Calu3 (cell line): ENCODE results near the gene TMEM63B. TPM values are rescaled to one million over a fixed set of nuclear protein-coding genes. Genes with fewer than 3 reads are reported as not detected.

Source experiments
- BruUV-seq: library from RNA; stranded (reverse); fragments of 400-500 nt; replicated peaks from 2 replicates; lab custom pipeline; 2021; lab: Mats Ljungman, UMichigan
- CTCF ChIA-PET: fragments of 300-600 bp; sonication (Branson Sonifier 250); formaldehyde crosslinking; loops from one replicate; lab custom pipeline; 2022; ENCODE audit warnings: antibody characterized with exemption; lab: Charles Lee
- DNase-seq: peaks from one replicate; pipeline ENCODE4 v3.0.0; 2022
- H3K27ac Mint-ChIP-seq: one replicate; pipeline ENCODE4 v1.8.0; 2022; ENCODE audit warnings: mixed read lengths; ENCODE audit not compliant: unreplicated experiment
- H3K27me3 Mint-ChIP-seq: one replicate; pipeline ENCODE4 v1.8.0; 2022; ENCODE audit warnings: mixed read lengths; ENCODE audit not compliant: unreplicated experiment
- H3K36me3 Mint-ChIP-seq: one replicate; pipeline ENCODE4 v1.8.0; 2022; ENCODE audit warnings: mild to moderate bottlenecking, moderate library complexity, mixed read lengths; ENCODE audit not compliant: insufficient read depth, unreplicated experiment
- H3K4me1 Mint-ChIP-seq: one replicate; pipeline ENCODE4 v1.8.0; 2022; ENCODE audit warnings: mild to moderate bottlenecking, low read depth, mixed read lengths; ENCODE audit not compliant: unreplicated experiment
- H3K4me3 Mint-ChIP-seq: one replicate; pipeline ENCODE4 v1.8.0; 2022; ENCODE audit warnings: mild to moderate bottlenecking, low read depth, moderate library complexity, mixed read lengths; ENCODE audit not compliant: unreplicated experiment
- H3K9me3 Mint-ChIP-seq: one replicate; pipeline ENCODE4 v1.8.0; 2022; ENCODE audit warnings: low read depth, mixed read lengths; ENCODE audit not compliant: unreplicated experiment
- CTCF ChIP-seq: fragments of 200-600 bp; IDR thresholded peaks from one replicate; pipeline ENCODE4 v1.8.0; 2022; ENCODE audit warnings: antibody characterized with exemption; ENCODE audit not compliant: unreplicated experiment
- intact Hi-C: fragments of 100-400 bp; cut with micrococcal nuclease; formaldehyde crosslinking; loops from one replicate; pipeline ENCODE4 v1.10.0; 2022; ENCODE audit not compliant: unreplicated experiment
- total RNA-seq: library from RNA; stranded (reverse); gene quantifications from 2 replicates; pipeline ENCODE4 v1.2.3, GENCODE V29; 2022

Gene TMEM63B
- total RNA-seq, 1 experiment from 2014 or later = 84.2 TPM

- TF ChIP-seq CTCF = no peak
- H3K36me3 Mint-ChIP-seq = peaks cover 88% of the 10 kb centered on the region
- no peak for DNase-seq
- H3K9me3 Mint-ChIP-seq = no peaks in the 10 kb centered on the region
- no peak overlapping the region for H3K4me3 Mint-ChIP-seq
- H3K4me1 Mint-ChIP-seq = peaks cover 42% of the 10 kb centered on the region
- no peak overlapping the region for H3K27ac Mint-ChIP-seq
- no peaks in the 10 kb centered on the region for H3K27me3 Mint-ChIP-seq
- CTCF ChIA-PET = no interaction called here
- no TSS peak for BruUV-seq
- intact Hi-C loops = no loop called here
Observed at GRCh38 chr6:44105993-44106740, 21.2 kb upstream of the TMEM63B start.

GRCh38 chr6:44107017-44107416 is 20.3 kb upstream of the TMEM63B start:
- peaks cover 88% of the 10 kb centered on the region for H3K36me3 Mint-ChIP-seq
- no peak for DNase-seq
- no peaks in the 10 kb centered on the region for H3K27me3 Mint-ChIP-seq
- peaks cover 43% of the 10 kb centered on the region for H3K4me1 Mint-ChIP-seq
- CTCF ChIA-PET = no interaction called here
- intact Hi-C loops = no loop called here
- BruUV-seq = no TSS peak
- H3K4me3 Mint-ChIP-seq = no peak overlapping the region
- TF ChIP-seq CTCF = no peak
- H3K27ac Mint-ChIP-seq = no peak overlapping the region
- H3K9me3 Mint-ChIP-seq = no peaks in the 10 kb centered on the region

GRCh38 chr6:44108471-44108870 is 18.9 kb upstream of the TMEM63B start:
- TF ChIP-seq CTCF = no peak
- Mint-ChIP-seq H3K27ac (no peak overlapping the region), H3K4me1 (peaks cover 39% of the 10 kb centered on the region), H3K27me3 (no peaks in the 10 kb centered on the region), H3K4me3 (no peak overlapping the region), H3K36me3 (peaks cover 78% of the 10 kb centered on the region), H3K9me3 (no peaks in the 10 kb centered on the region)
- BruUV-seq = no TSS peak
- DNase-seq = no peak
- intact Hi-C loops = no loop called here
- CTCF ChIA-PET = interaction anchor here (0.6 to 1.0 kb wide), 2 partner anchors 10 to 1197 kb away, joined by 3 to 12 read pairs; no protein-coding TSS in a partner anchor

GRCh38 chr6:44109212-44109611 is 18.1 kb upstream of the TMEM63B start:
- Mint-ChIP-seq H3K4me3 (no peak overlapping the region), H3K27ac (no peak overlapping the region), H3K4me1 (peaks cover 39% of the 10 kb centered on the region), H3K9me3 (no peaks in the 10 kb centered on the region), H3K36me3 (peaks cover 75% of the 10 kb centered on the region), H3K27me3 (no peaks in the 10 kb centered on the region)
- intact Hi-C loops = no loop called here
- CTCF ChIA-PET = no interaction called here
- BruUV-seq = no TSS peak
- DNase-seq = no peak
- TF ChIP-seq CTCF = no peak
